Stomach (tissue), 4 donors: ENCODE results near the gene OSBP2.

Experiments
- EP300 ChIP-seq: sonication (generic); formaldehyde crosslinking; IDR thresholded peaks from one replicate; pipeline ENCODE4 v1.6.1; 2017; ENCODE audit warnings: antibody characterized with exemption
- POLR2AphosphoS5 ChIP-seq, 3 donors: sonication (generic); formaldehyde crosslinking; IDR thresholded peaks; one replicate each; pipeline ENCODE4 v1.6.1; 2016; ENCODE audit warnings: antibody characterized with exemption in 3 of 3
- TF ChIP-seq, protein P1 (sequence below), 7 experiments: fragments of 450-650 bp in 4 of 7; fragments of 200-600 bp in 3 of 7; sonication (generic) in 3 of 7; IDR thresholded peaks; one replicate each; pipeline ENCODE4 v1.5.1; 2016 to 2019; ENCODE audit warnings: antibody characterized with exemption in 7 of 7, control low read depth in 2 of 7, mild to moderate bottlenecking in 1 of 7

DNA sequence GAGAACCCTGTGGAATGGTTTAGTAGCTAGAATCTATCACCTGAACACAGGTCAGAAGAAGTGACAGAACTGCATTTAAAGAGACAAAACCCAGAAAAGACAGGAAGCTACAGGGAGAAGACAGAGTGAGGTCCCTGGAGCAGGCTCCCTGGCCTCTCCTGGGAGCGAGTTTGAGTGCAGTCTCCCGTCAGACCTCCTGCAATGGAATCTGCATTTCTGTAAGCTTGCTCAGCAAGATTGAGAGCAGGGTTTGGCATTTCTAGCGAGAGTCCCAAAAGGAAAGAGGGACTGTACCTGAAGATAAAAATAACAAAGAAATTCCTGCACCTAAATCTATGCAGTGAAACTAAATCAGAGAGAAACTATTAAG lies 199.7 kb downstream of the OSBP2 start:
- TF ChIP-seq POLR2AphosphoS5 (IDR thresholded peaks at IDR 0.05) (no peak), EP300 (no peak)
- TF ChIP-seq, protein P1, sequence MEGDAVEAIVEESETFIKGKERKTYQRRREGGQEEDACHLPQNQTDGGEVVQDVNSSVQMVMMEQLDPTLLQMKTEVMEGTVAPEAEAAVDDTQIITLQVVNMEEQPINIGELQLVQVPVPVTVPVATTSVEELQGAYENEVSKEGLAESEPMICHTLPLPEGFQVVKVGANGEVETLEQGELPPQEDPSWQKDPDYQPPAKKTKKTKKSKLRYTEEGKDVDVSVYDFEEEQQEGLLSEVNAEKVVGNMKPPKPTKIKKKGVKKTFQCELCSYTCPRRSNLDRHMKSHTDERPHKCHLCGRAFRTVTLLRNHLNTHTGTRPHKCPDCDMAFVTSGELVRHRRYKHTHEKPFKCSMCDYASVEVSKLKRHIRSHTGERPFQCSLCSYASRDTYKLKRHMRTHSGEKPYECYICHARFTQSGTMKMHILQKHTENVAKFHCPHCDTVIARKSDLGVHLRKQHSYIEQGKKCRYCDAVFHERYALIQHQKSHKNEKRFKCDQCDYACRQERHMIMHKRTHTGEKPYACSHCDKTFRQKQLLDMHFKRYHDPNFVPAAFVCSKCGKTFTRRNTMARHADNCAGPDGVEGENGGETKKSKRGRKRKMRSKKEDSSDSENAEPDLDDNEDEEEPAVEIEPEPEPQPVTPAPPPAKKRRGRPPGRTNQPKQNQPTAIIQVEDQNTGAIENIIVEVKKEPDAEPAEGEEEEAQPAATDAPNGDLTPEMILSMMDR (IDR thresholded peaks at IDR 0.05): no peak
